Measurements from ENCODE around the gene NADSYN1.

- TF ChIP-seq JUND (IDR thresholded peaks at IDR 0.05) (no peak), EZH2 (IDR thresholded peaks at IDR 0.05) (no peak), CTCF (IDR thresholded peaks at IDR 0.05 in 2 of 3, conservative IDR thresholded peaks at IDR 0.05 in 1 of 3; ENCODE audit: borderline replicate concordance in 1 of 3, insufficient read depth in 1 of 3, low read depth in 2 of 3, low read length in 2 of 3) (no peak), YY1 (IDR thresholded peaks at IDR 0.05; ENCODE audit: extremely low read depth, insufficient replicate concordance, low read depth, low read length) (no peak), RAD21 (IDR thresholded peaks at IDR 0.05; ENCODE audit: low read depth) (no peak), EZH2phosphoT487 (IDR thresholded peaks at IDR 0.05; ENCODE audit: borderline replicate concordance) (no peak), SP1 (IDR thresholded peaks at IDR 0.05; ENCODE audit: low read depth) (no peak), ZNF274 (IDR thresholded peaks at IDR 0.05; ENCODE audit: low read depth, low read length) (no peak), MAX (IDR thresholded peaks at IDR 0.05) (no peak), ELF1 (IDR thresholded peaks at IDR 0.05; ENCODE audit: borderline replicate concordance, low read depth) (no peak), FOSL1 (IDR thresholded peaks at IDR 0.05; ENCODE audit: low read depth) (no peak), CEBPB (IDR thresholded peaks at IDR 0.05; ENCODE audit: low read depth) (no peak), ZBTB33 (IDR thresholded peaks at IDR 0.05; ENCODE audit: extremely low read depth, insufficient replicate concordance, low read length) (no peak)
Measured at GRCh38 chr11:71500601-71501021, 47.6 kb downstream of the NADSYN1 start.

Data from HCT116 (cell line).